Measurements from ENCODE around the gene NLRC5.

Gene NLRC5

DNA sequence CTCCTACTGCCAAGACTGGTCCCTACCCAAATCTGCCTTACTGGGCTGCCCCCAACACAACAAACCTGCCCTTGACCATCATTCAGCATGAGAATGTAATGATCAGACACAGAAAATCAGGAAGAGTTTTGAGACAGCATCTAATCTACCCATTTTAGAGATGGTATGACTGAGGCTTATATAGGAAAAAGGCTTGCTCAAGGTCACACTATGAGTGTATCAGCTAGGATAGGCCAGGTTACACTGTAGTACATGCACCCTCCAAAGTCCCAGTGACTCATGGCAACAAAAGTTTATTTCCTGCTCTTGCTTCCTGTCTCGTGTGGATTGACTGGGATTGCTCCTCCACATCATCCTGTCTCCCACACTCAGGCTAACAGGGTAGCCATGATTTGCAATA, 27.9 kb downstream of the NLRC5 start (continued):
- TF ChIP-seq, protein P1, sequence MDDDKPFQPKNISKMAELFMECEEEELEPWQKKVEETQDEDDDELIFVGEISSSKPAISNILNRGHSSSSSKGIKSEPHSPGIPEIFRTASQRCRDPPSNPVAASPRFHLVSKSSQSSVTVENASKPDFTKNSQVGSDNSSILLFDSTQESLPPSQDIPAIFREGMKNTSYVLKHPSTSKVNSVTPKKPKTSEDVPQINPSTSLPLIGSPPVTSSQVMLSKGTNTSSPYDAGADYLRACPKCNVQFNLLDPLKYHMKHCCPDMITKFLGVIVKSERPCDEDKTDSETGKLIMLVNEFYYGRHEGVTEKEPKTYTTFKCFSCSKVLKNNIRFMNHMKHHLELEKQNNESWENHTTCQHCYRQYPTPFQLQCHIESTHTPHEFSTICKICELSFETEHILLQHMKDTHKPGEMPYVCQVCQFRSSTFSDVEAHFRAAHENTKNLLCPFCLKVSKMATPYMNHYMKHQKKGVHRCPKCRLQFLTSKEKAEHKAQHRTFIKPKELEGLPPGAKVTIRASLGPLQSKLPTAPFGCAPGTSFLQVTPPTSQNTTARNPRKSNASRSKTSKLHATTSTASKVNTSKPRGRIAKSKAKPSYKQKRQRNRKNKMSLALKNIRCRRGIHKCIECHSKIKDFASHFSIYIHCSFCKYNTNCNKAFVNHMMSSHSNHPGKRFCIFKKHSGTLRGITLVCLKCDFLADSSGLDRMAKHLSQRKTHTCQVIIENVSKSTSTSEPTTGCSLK (tag by site-specific recombination; IDR thresholded peaks at IDR 0.05): no peak
- TF ChIP-seq, protein P2, sequence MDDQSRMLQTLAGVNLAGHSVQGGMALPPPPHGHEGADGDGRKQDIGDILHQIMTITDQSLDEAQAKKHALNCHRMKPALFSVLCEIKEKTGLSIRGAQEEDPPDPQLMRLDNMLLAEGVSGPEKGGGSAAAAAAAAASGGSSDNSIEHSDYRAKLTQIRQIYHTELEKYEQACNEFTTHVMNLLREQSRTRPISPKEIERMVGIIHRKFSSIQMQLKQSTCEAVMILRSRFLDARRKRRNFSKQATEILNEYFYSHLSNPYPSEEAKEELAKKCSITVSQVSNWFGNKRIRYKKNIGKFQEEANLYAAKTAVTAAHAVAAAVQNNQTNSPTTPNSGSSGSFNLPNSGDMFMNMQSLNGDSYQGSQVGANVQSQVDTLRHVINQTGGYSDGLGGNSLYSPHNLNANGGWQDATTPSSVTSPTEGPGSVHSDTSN (CRISPR knock-in tag; IDR thresholded peaks at IDR 0.05): no peak
- TF ChIP-seq, protein P3, sequence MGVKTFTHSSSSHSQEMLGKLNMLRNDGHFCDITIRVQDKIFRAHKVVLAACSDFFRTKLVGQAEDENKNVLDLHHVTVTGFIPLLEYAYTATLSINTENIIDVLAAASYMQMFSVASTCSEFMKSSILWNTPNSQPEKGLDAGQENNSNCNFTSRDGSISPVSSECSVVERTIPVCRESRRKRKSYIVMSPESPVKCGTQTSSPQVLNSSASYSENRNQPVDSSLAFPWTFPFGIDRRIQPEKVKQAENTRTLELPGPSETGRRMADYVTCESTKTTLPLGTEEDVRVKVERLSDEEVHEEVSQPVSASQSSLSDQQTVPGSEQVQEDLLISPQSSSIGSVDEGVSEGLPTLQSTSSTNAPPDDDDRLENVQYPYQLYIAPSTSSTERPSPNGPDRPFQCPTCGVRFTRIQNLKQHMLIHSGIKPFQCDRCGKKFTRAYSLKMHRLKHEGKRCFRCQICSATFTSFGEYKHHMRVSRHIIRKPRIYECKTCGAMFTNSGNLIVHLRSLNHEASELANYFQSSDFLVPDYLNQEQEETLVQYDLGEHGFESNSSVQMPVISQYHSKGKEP (tag by site-specific recombination; IDR thresholded peaks at IDR 0.05): no peak

DNA sequence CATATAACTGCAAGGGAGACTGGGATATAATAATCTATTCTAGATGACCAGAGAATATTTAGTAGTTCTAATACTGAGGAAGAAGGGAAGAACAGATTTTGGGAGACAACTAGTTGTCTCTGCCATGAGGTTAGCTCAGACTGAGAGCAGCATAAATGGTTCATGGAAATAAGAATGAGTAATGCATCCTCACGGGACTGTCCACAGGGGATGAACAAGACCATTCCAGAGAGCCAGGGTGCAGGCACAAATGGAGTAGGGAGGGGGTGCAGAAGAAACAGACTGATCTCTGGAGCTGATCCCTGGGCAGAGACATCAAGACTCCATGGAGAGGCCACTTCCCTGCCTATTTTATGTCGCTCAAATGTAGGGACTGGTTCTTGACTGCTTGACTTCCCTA, 30.4 kb downstream of the NLRC5 start:
- H3K4me1 ChIP-seq (ENCODE audit: control insufficient read depth, insufficient read depth, low read length): no peaks in the 10 kb centered on the region
- H3K9me3 ChIP-seq (ENCODE audit: control insufficient read depth, insufficient read depth, low read depth, low read length): no peaks in the 10 kb centered on the region
- POLR2A ChIA-PET: interaction anchor here (0.6 to 0.7 kb wide), 3 partner anchors 15 to 806 kb away, joined by 3 to 7 read pairs (median 6); no protein-coding TSS in a partner anchor
- no peak for TF ChIP-seq ZNF544 (tag by site-specific recombination; IDR thresholded peaks at IDR 0.05)
- no peak for TF ChIP-seq ZNF311 (tag by site-specific recombination; IDR thresholded peaks at IDR 0.05; ENCODE audit: borderline replicate concordance)
- no peak for TF ChIP-seq ZNF510 (tag by site-specific recombination; IDR thresholded peaks at IDR 0.05; ENCODE audit: insufficient replicate concordance)
- TF ChIP-seq SP7 (tag by site-specific recombination; IDR thresholded peaks at IDR 0.05): no peak
- TF ChIP-seq ZNF600 (tag by site-specific recombination; IDR thresholded peaks at IDR 0.05): no peak
- TF ChIP-seq, protein P4, sequence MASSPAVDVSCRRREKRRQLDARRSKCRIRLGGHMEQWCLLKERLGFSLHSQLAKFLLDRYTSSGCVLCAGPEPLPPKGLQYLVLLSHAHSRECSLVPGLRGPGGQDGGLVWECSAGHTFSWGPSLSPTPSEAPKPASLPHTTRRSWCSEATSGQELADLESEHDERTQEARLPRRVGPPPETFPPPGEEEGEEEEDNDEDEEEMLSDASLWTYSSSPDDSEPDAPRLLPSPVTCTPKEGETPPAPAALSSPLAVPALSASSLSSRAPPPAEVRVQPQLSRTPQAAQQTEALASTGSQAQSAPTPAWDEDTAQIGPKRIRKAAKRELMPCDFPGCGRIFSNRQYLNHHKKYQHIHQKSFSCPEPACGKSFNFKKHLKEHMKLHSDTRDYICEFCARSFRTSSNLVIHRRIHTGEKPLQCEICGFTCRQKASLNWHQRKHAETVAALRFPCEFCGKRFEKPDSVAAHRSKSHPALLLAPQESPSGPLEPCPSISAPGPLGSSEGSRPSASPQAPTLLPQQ (tag by site-specific recombination; IDR thresholded peaks at IDR 0.05): no peak
- TF ChIP-seq EGR2 (tag by site-specific recombination; IDR thresholded peaks at IDR 0.05; ENCODE audit: low read depth): no peak
- TF ChIP-seq ZNF701 (tag by site-specific recombination; IDR thresholded peaks at IDR 0.05): no peak
- TF ChIP-seq, protein P3 (tag by site-specific recombination; IDR thresholded peaks at IDR 0.05): no peak
- no peak for TF ChIP-seq ZFP37 (tag by site-specific recombination; IDR thresholded peaks at IDR 0.05)
- TF ChIP-seq ZNF777 (tag by site-specific recombination; IDR thresholded peaks at IDR 0.05; ENCODE audit: borderline replicate concordance): no peak
- TF ChIP-seq, protein P5, sequence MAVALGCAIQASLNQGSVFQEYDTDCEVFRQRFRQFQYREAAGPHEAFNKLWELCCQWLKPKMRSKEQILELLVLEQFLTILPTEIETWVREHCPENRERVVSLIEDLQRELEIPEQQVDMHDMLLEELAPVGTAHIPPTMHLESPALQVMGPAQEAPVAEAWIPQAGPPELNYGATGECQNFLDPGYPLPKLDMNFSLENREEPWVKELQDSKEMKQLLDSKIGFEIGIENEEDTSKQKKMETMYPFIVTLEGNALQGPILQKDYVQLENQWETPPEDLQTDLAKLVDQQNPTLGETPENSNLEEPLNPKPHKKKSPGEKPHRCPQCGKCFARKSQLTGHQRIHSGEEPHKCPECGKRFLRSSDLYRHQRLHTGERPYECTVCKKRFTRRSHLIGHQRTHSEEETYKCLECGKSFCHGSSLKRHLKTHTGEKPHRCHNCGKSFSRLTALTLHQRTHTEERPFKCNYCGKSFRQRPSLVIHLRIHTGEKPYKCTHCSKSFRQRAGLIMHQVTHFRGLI (tag by site-specific recombination; IDR thresholded peaks at IDR 0.05): no peak
- TF ChIP-seq, protein P6, sequence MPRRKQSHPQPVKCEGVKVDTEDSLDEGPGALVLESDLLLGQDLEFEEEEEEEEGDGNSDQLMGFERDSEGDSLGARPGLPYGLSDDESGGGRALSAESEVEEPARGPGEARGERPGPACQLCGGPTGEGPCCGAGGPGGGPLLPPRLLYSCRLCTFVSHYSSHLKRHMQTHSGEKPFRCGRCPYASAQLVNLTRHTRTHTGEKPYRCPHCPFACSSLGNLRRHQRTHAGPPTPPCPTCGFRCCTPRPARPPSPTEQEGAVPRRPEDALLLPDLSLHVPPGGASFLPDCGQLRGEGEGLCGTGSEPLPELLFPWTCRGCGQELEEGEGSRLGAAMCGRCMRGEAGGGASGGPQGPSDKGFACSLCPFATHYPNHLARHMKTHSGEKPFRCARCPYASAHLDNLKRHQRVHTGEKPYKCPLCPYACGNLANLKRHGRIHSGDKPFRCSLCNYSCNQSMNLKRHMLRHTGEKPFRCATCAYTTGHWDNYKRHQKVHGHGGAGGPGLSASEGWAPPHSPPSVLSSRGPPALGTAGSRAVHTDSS (tag by site-specific recombination; IDR thresholded peaks at IDR 0.05): no peak
- no peak for TF ChIP-seq ZNF214 (tag by site-specific recombination; IDR thresholded peaks at IDR 0.05; ENCODE audit: borderline replicate concordance)
- TF ChIP-seq MEIS1 (CRISPR knock-in tag; IDR thresholded peaks at IDR 0.05; ENCODE audit: borderline replicate concordance): no peak
- no peak for TF ChIP-seq ZNF423 (tag by site-specific recombination; IDR thresholded peaks at IDR 0.05)
- no peak for TF ChIP-seq ZNF169 (tag by site-specific recombination; IDR thresholded peaks at IDR 0.05)
- TF ChIP-seq REPIN1 (tag by site-specific recombination; IDR thresholded peaks at IDR 0.05; ENCODE audit: low read depth): no peak
- no peak for TF ChIP-seq GLIS2 (tag by site-specific recombination; IDR thresholded peaks at IDR 0.05)
- peaks cover 0 to 12% of the 10 kb centered on the region in 2 experiments; a peak in 1 of 3 replicates for H3K36me3 ChIP-seq (ENCODE audit: control insufficient read depth in 2 of 2, insufficient read depth in 1 of 2, low read length in 2 of 2)
- CTCF ChIA-PET: no interaction called here
- H3K4me3 ChIP-seq (ENCODE audit: low read depth, low read length): no peak overlapping the region
- H3K27ac ChIP-seq (ENCODE audit: extremely low read depth, low read depth, low read length): no peak overlapping the region
